Left ventricle myocardium superior (tissue), 1 donor: ENCODE results near the gene CFAP92. TPM values are rescaled to one million over a fixed set of nuclear protein-coding genes. Genes with fewer than 3 reads are reported as not detected.

Experiments
- ATAC-seq: fragments of 200-7000 bp; cut with Tn5 transposase; one replicate; pipeline ENCODE4 v1.9.1; 2020; ENCODE audit warnings: mild to moderate bottlenecking, moderate library complexity
- DNase-seq: peaks from one replicate; pipeline ENCODE4 v3.0.0-alpha.2; 2020
- intact Hi-C: fragments of 100-400 bp; cut with micrococcal nuclease; formaldehyde crosslinking; loops from one replicate; pipeline ENCODE4 v1.11.0; 2022
- long read RNA-seq: library from polyadenylated mRNA; unstranded; transcript quantifications from one replicate; pipeline ENCODE4 v2.0.0, GENCODE V29; 2021
- total RNA-seq: library from RNA; stranded (reverse); fragmentation: NEBNext Ultra II Directional; extraction: Animal tissue kit (Norgen Biotek cat#: 25700); gene quantifications from one replicate; pipeline ENCODE4 v1.2.1, GENCODE V29; 2021
- donor health status: DM: no; HTN: yes; CAD: no; lungs with severe emphysema.

Gene CFAP92
- 0.27 TPM for total RNA-seq
- long read RNA-seq = 0 reads

- ATAC-seq = peak; percentile 99
- intact Hi-C loops = no loop called here
- DNase-seq = peak; percentile 93
Measured at GRCh38 chr3:128993461-128994172, at the start of gene CFAP92. Gene CFAP92 (minus strand): TSS chr3:128994076. CDS start chr3:128993304, 772 bp downstream.

- intact Hi-C loops = no loop called here
- DNase-seq (no peak), ATAC-seq (no peak)
Measured at GRCh38 chr3:129040579-129041300, 46.9 kb upstream of the CFAP92 start.

GRCh38 chr3:129040039-129040336 lies 46.1 kb upstream of the CFAP92 start:
- intact Hi-C loops = no loop called here

GRCh38 chr3:129039271-129040038 lies 45.6 kb upstream of the CFAP92 start:
- ATAC-seq (peak; percentile 66), DNase-seq (peak; percentile 78)
- intact Hi-C loops = no loop called here

More at GRCh38 chr3:129040039-129040336, 46.1 kb upstream of the CFAP92 start:
- DNase-seq (no peak), ATAC-seq (no peak)

GRCh38 chr3:129038121-129038855 lies 44.4 kb upstream of the CFAP92 start:
- ATAC-seq = no peak
- intact Hi-C loops = no loop called here
- DNase-seq = no peak

GRCh38 chr3:129037093-129037419 lies 43.2 kb upstream of the CFAP92 start:
- intact Hi-C loops = no loop called here
- ATAC-seq (no peak), DNase-seq (no peak)

GRCh38 chr3:129036222-129037092 lies 42.6 kb upstream of the CFAP92 start:
- ATAC-seq = no peak
- intact Hi-C loops = no loop called here
- DNase-seq = no peak

- intact Hi-C loops = no loop called here
- ATAC-seq (no peak), DNase-seq (no peak)
Measured at GRCh38 chr3:129035360-129036221, 41.7 kb upstream of the CFAP92 start.

- ATAC-seq (no peak), DNase-seq (no peak)
- intact Hi-C loops = no loop called here
Measured at GRCh38 chr3:129034642-129035041, 40.8 kb upstream of the CFAP92 start.

GRCh38 chr3:129033633-129034321 lies 39.9 kb upstream of the CFAP92 start:
- intact Hi-C loops = no loop called here
- ATAC-seq = no peak
- DNase-seq = no peak

GRCh38 chr3:129033151-129033550 lies 39.3 kb upstream of the CFAP92 start:
- ATAC-seq (no peak), DNase-seq (no peak)
- intact Hi-C loops = no loop called here

GRCh38 chr3:129032716-129033115 lies 38.8 kb upstream of the CFAP92 start:
- DNase-seq (no peak), ATAC-seq (no peak)
- intact Hi-C loops = no loop called here

- DNase-seq (no peak), ATAC-seq (no peak)
- intact Hi-C loops = no loop called here
Measured at GRCh38 chr3:129031476-129032215, 37.8 kb upstream of the CFAP92 start.

GRCh38 chr3:129030611-129031010 lies 36.7 kb upstream of the CFAP92 start:
- no peak for DNase-seq
- intact Hi-C loops = no loop called here
- ATAC-seq = no peak

- DNase-seq = no peak
- intact Hi-C loops = no loop called here
- ATAC-seq = no peak
Measured at GRCh38 chr3:129028866-129029265, 35.0 kb upstream of the CFAP92 start.

- intact Hi-C loops = no loop called here
- ATAC-seq (no peak), DNase-seq (no peak)
Measured at GRCh38 chr3:129027544-129027880, 33.6 kb upstream of the CFAP92 start.
